Upper lobe of right lung (tissue), 1 donor: ENCODE measurements around the gene RFC1. TPM values are rescaled to one million over a fixed set of nuclear protein-coding genes. Genes with fewer than 3 reads are reported as not detected.

Experiments used
- ATAC-seq: fragments of 200-7000 bp; cut with Tn5 transposase; one replicate; pipeline ENCODE4 v1.9.1; 2020; ENCODE audit warnings: mild to moderate bottlenecking, moderate library complexity
- DNase-seq: peaks from one replicate; pipeline ENCODE4 v3.0.0-alpha.2; 2020
- H3K27ac ChIP-seq: fragments of 200-600 bp; one replicate; pipeline ENCODE4 v1.8.0; 2022
- H3K27me3 ChIP-seq: fragments of 200-600 bp; one replicate; pipeline ENCODE4 v1.8.0; 2022; ENCODE audit warnings: mild to moderate bottlenecking
- H3K36me3 ChIP-seq: fragments of 200-600 bp; one replicate; pipeline ENCODE4 v1.8.0; 2022
- H3K4me1 ChIP-seq: fragments of 200-600 bp; one replicate; pipeline ENCODE4 v1.8.0; 2022
- H3K4me3 ChIP-seq: fragments of 200-600 bp; one replicate; pipeline ENCODE4 v1.8.0; 2022; ENCODE audit warnings: mild to moderate bottlenecking
- H3K9me3 ChIP-seq: fragments of 200-600 bp; one replicate; pipeline ENCODE4 v1.8.0; 2022
- CTCF ChIP-seq: fragments of 200-600 bp; IDR thresholded peaks from one replicate; pipeline ENCODE4 v1.8.0; 2022; ENCODE audit warnings: antibody characterized with exemption
- intact Hi-C: fragments of 100-400 bp; cut with DNase I; formaldehyde crosslinking; loops from one replicate; pipeline ENCODE4 v1.11.0; 2022
- total RNA-seq: library from RNA; stranded (reverse); fragmentation: NEBNext Ultra II Directional; extraction: Animal tissue kit (Norgen Biotek cat#: 25700); gene quantifications from one replicate; pipeline ENCODE4 v1.2.1, GENCODE V29; 2021
- donor health status: DM: no; HTN: yes; CAD: no; lungs with severe emphysema.

The RFC1 gene
- total RNA-seq, 1 donor from 2014 or later: 55.5 TPM

DNA sequence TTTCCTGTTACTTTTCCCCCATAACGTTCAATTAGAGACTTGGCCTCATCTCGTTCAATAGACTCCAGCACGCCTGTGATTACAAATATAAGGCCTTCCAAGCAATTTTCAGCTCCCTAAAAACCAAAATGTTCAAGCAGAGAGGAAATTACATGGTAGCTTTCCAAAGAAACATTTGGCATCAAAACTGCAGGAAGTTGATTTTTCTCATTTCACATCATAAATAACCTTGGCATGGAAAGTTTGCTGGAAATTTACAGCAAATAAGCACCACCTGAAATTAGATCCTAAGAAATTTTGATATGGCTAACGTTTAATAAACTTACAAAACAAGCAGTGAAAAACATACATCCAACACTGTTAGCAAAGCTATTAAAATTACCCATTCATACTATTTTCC, 53.3 kb downstream of the RFC1 start:
- intact Hi-C loops: no loop called here
- Histone ChIP-seq H3K4me3 (no peak overlapping the region), H3K9me3 (no peaks in the 10 kb centered on the region), H3K27ac (no peak overlapping the region), H3K36me3 (peaks cover 60% of the 10 kb centered on the region), H3K27me3 (no peaks in the 10 kb centered on the region), H3K4me1 (no peaks in the 10 kb centered on the region)
- ATAC-seq (no peak), DNase-seq (no peak)
- no peak for TF ChIP-seq CTCF

- no peak overlapping the region for H3K4me3 ChIP-seq
- H3K4me1 ChIP-seq: no peaks in the 10 kb centered on the region
- TF ChIP-seq CTCF: no peak
- no peak for DNase-seq
- no peak overlapping the region for H3K27ac ChIP-seq
- no peak for ATAC-seq
- peaks cover 84% of the 10 kb centered on the region for H3K36me3 ChIP-seq
- intact Hi-C loops: no loop called here
- no peaks in the 10 kb centered on the region for H3K9me3 ChIP-seq
- no peaks in the 10 kb centered on the region for H3K27me3 ChIP-seq
Measured at GRCh38 chr4:39308611-39309010, 57.6 kb downstream of the RFC1 start.

DNA sequence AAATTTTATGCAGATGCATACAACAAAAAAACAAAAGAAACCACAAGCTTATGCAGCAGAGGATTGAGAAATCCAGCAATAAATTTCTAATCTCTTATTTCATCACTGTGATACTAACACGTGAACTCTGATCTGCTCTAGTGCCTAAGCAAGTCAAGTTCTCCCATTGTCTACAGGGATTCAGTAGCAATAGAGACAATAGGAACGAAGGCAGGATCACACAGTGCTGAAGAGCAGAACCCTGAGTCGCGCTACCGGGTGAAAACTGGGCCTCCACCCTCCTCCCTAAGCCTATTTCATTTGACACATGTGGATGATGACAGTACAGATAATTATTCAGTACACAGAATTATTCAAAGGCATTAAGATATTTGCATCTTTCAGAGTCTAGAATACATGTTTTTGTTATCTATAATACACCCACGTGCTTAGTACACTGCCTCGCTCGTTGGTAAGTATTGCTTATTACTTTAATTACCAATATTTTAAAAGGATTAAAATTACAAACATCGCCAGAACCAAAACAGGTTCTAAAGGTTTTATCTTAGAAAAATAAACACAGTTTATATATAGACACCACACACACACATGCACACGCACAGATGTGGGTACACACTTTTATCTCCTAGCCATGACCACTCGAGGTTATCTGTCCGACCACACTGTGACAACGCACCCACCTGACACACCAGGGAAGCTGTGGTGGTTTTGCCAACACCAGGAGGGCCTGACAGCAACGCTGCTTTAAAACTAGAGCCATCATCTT, 60.1 kb downstream of the RFC1 start:
- H3K36me3 ChIP-seq: peaks cover 94% of the 10 kb centered on the region
- TF ChIP-seq CTCF: no peak
- no peak overlapping the region for H3K4me3 ChIP-seq

GRCh38 chr4:39304651-39305050, 61.5 kb downstream of the RFC1 start:
- no peaks in the 10 kb centered on the region for H3K27me3 ChIP-seq
- H3K4me3 ChIP-seq: no peak overlapping the region
- H3K27ac ChIP-seq: no peak overlapping the region
- intact Hi-C loops: no loop called here
- H3K9me3 ChIP-seq: no peaks in the 10 kb centered on the region
- TF ChIP-seq CTCF: no peak
- H3K4me1 ChIP-seq: no peaks in the 10 kb centered on the region
- H3K36me3 ChIP-seq: peaks cover 94% of the 10 kb centered on the region
- ATAC-seq (no peak), DNase-seq (no peak)

More for the DNA sequence above, 60.1 kb downstream of the RFC1 start:
- Histone ChIP-seq H3K27me3 (no peaks in the 10 kb centered on the region), H3K9me3 (no peaks in the 10 kb centered on the region), H3K27ac (no peak overlapping the region), H3K4me1 (no peaks in the 10 kb centered on the region)
- intact Hi-C loops: no loop called here
- no peak for DNase-seq
- ATAC-seq: no peak

GRCh38 chr4:39303871-39304270, 62.3 kb downstream of the RFC1 start:
- Histone ChIP-seq H3K27me3 (no peaks in the 10 kb centered on the region), H3K9me3 (no peaks in the 10 kb centered on the region), H3K36me3 (peaks cover 95% of the 10 kb centered on the region), H3K4me3 (no peak overlapping the region), H3K27ac (no peak overlapping the region), H3K4me1 (no peaks in the 10 kb centered on the region)
- intact Hi-C loops: no loop called here
- TF ChIP-seq CTCF: no peak
- DNase-seq (no peak), ATAC-seq (no peak)
